Esophagus squamous epithelium (tissue), 5 donors: Measurements from ENCODE around the gene EEF1G. TPM values are rescaled to one million over a fixed set of nuclear protein-coding genes. Genes with fewer than 3 reads are reported as not detected.
"Not testable (repeated sequence)": the region's sequence is repeated elsewhere in the genome, so short reads cannot be mapped to it uniquely, and the experiment has no call there.

Experiments used
- DNase-seq: peaks from one replicate; lab custom pipeline; 2025; lab: John Stamatoyannopoulos, UW
- H3K27ac ChIP-seq, 4 donors: fragments of 200-600 bp; sonication (generic); one replicate each; pipeline ENCODE4 v1.5.1; 2016 to 2019; ENCODE audit warnings: mild to moderate bottlenecking in 1 of 4
- H3K27me3 ChIP-seq, 4 donors: fragments of 200-600 bp; sonication (generic); 1 replicate in 3 of 4; 2 replicates in 1 of 4; pipeline versions ENCODE4 v1.5.1 to v1.6.0; 2017 to 2021; ENCODE audit warnings: antibody characterized with exemption in 1 of 4
- H3K36me3 ChIP-seq, 3 donors: fragments of 200-600 bp; sonication (generic); one replicate each; pipeline ENCODE4 v1.5.1; 2016 to 2019
- H3K4me1 ChIP-seq, 3 donors: fragments of 200-600 bp; sonication (generic); one replicate each; pipeline ENCODE4 v1.5.1; 2017 to 2019
- H3K4me3 ChIP-seq, 4 donors: fragments of 200-600 bp; sonication (generic); 1 replicate in 3 of 4; 2 replicates in 1 of 4; pipeline ENCODE4 v1.5.1; 2016 to 2019; ENCODE audit warnings: mild to moderate bottlenecking in 2 of 4, moderate library complexity in 1 of 4
- H3K9me3 ChIP-seq, 3 donors: fragments of 200-600 bp; sonication (generic); one replicate each; pipeline ENCODE4 v1.5.1; 2016 to 2019
- POLR2A ChIP-seq, 4 donors: fragments of 450-650 bp; IDR thresholded peaks; one replicate each; pipeline ENCODE4 v1.6.1; 2017; ENCODE audit warnings: antibody characterized with exemption in 4 of 4, mild to moderate bottlenecking in 4 of 4, moderate library complexity in 3 of 4
- WGBS, 2 donors: methylation state at CpG; one replicate each; pipeline ENCODE4 v1.1.5; 2018; 5-methylcytosine and 5-hydroxymethylcytosine counted together
- intact Hi-C: fragments of 100-400 bp; cut with DNase I; formaldehyde crosslinking; loops from one replicate; pipeline ENCODE4 v1.15.0; 2022
- total RNA-seq, 4 donors: library from RNA; depleted of rRNA; stranded (reverse); fragments of >200 nt; gene quantifications; one replicate each; pipeline ENCODE4 v1.1.0, GENCODE V29; 2016
- TF ChIP-seq, protein P1 (sequence below), 6 experiments: fragments of 450-650 bp in 4 of 6; fragments of 200-600 bp in 2 of 6; sonication (generic) in 2 of 6; IDR thresholded peaks; one replicate each; pipeline ENCODE4 v1.5.1; 2016 to 2019; ENCODE audit warnings: antibody characterized with exemption in 6 of 6, mild to moderate bottlenecking in 4 of 6, moderate library complexity in 4 of 6
- donor health status: DM: yes; HTN: yes; CAD: no.

EEF1G gene
- total RNA-seq, 4 donors from 2014 or later, result 1,144 to 2,095 (median 1,685) TPM

DNA sequence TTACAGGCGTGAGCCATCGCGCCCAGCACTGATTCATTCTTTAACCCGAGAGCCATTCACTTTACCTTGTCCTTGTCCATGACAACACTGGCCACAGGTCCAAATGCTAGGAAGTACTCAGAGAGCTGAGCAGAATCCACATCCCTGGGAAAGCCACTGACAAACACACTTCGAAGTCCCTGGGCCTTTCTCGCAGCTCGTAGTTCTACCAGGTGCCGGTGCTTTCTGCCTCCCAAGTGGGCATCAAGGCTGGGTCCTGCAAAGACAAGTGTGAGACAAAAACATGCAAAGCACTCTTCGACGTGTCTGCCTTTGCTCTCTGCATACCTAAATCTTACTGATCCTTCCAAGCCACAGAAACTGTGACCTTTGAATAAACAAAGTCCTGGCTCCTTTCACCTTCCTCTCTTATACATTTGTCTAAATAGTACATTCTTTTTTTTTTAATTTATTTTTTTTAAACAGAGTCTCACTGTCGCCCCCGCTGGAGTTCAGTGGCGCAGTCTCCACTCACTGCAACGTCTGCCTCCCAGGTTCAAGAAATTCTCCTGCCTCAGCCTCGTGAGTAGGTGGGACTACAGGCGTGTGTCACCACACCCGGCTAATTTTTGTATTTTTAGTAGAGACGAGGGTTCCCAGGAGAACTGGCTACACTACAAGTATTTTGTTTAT, 15.4 kb upstream of the EEF1G start:
- no peaks in the 10 kb centered on the region for H3K9me3 ChIP-seq
- intact Hi-C loops, result no loop called here
- TF ChIP-seq POLR2A (IDR thresholded peaks at IDR 0.05), result no peak
- TF ChIP-seq, protein P1, sequence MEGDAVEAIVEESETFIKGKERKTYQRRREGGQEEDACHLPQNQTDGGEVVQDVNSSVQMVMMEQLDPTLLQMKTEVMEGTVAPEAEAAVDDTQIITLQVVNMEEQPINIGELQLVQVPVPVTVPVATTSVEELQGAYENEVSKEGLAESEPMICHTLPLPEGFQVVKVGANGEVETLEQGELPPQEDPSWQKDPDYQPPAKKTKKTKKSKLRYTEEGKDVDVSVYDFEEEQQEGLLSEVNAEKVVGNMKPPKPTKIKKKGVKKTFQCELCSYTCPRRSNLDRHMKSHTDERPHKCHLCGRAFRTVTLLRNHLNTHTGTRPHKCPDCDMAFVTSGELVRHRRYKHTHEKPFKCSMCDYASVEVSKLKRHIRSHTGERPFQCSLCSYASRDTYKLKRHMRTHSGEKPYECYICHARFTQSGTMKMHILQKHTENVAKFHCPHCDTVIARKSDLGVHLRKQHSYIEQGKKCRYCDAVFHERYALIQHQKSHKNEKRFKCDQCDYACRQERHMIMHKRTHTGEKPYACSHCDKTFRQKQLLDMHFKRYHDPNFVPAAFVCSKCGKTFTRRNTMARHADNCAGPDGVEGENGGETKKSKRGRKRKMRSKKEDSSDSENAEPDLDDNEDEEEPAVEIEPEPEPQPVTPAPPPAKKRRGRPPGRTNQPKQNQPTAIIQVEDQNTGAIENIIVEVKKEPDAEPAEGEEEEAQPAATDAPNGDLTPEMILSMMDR (IDR thresholded peaks at IDR 0.05), result peak in 1 of 6 experiments; percentile 10
- WGBS, 2 donors, result 55 to 57% methylated on average over 18 of the region's 18 CpGs
- DNase-seq, result no peak
- H3K4me1 ChIP-seq, result peaks cover 16 to 63% (median 24%) of the 10 kb centered on the region in 3 donors
- H3K27ac ChIP-seq, result peak overlapping the region in 1 of 4 donors; percentile 9
- H3K4me3 ChIP-seq, result no peak overlapping the region
- no peaks in the 10 kb centered on the region for H3K27me3 ChIP-seq
- peaks cover 4 to 64% (median 5%) of the 10 kb centered on the region in 3 donors for H3K36me3 ChIP-seq

DNA sequence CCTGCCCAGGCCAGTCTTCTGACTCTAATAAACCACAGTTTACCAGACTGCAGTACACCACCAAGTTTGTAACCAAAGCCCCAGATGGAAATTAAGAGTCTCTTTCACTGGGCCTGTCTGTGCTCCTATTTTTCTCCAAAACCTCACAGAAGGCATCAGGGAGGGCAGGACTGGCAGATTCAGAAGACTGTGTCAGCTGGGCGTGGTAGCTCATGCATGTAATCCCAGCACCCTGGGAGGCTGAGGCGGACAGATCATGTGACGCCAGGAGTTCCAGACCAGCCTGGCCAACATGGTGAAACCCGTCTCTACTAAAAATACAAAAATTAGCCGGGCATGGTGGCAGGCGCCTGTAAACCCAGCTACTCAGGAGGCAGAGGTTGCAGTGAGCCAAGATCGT, 11.7 kb upstream of the EEF1G start:
- H3K9me3 ChIP-seq, intact Hi-C loops, H3K4me3 ChIP-seq, H3K27me3 ChIP-seq, DNase-seq: not testable (repeated sequence)
- peaks cover 0 to 32% (median 7%) of the 10 kb centered on the region in 3 donors for H3K4me1 ChIP-seq
- WGBS, 2 donors, result 77 to 83% methylated on average over 5 to 7 of the region's 7 CpGs
- peaks cover 0 to 85% (median 0%) of the 10 kb centered on the region in 3 donors for H3K36me3 ChIP-seq
- peak overlapping the region in 2 of 4 donors; percentile 10 to 38 for H3K27ac ChIP-seq

DNA sequence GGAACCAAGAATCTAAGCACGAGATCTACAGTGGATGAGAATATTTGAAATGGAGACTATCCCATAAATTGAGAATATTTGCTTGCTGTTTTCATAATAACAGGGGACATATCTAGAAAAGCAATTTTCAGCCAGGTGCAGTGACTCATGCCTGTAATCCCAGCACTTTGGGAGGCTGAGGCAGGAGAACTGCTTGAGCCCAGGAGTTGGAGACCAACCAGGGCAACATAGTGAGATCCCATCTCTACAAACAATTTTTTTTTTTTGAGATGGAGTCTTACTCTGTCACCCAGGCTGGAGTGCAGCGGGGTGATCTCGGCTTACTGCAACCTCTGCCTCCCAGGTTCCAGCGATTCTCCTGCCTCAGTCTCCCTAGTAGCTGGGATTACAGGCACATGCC, 8.0 kb upstream of the EEF1G start:
- H3K9me3 ChIP-seq, H3K27ac ChIP-seq, H3K27me3 ChIP-seq, H3K4me3 ChIP-seq, intact Hi-C loops, DNase-seq: not testable (repeated sequence)
- H3K36me3 ChIP-seq, result peaks cover 0 to 95% (median 9%) of the 10 kb centered on the region in 3 donors
- H3K4me1 ChIP-seq, result peaks cover 0 to 18% (median 4%) of the 10 kb centered on the region in 3 donors
- 98 to 100% methylated on average over 4 of the region's 4 CpGs for WGBS, 2 donors

DNA sequence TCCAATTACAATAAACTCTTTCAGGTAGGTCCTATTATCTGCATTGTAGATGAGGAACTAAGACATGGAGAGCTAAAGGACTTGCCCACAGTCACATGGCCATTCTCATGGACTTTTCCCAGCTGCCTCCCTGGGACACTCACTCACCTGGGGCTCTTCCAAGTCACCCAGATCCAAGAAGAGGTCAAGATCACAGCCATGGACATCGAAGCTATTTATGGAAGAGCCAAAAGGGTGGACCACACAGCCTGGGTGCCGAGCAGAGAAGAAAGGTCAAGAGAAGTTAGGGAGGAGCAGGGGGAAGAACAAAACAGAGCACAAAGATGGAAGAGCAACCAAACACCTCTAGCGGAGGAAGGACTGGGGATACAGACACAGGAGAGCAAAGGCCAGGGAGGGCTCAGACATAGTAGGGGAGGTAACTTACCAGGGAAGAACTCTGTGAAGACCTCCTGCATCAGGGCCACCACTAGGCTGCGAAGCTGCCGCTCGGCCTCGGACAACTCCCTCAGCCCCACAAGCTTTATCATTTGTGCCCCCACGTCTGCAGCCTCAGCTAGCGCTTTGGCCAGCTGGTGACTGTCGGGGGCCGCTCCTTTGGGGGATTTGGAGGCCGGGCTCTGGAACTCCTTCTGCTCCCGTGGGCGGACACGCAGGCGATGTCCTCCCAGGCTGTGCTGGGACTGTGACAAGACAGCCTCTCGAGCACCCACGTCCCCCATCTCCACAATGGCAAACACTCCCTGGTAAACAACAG, 7.4 kb upstream of the EEF1G start:
- intact Hi-C loops, result no loop called here
- Histone ChIP-seq H3K4me1 (peaks cover 4 to 24% (median 5%) of the 10 kb centered on the region in 3 donors), H3K27ac (no peak overlapping the region), H3K9me3 (no peaks in the 10 kb centered on the region), H3K4me3 (no peak overlapping the region), H3K27me3 (no peaks in the 10 kb centered on the region), H3K36me3 (peaks cover 0 to 95% (median 9%) of the 10 kb centered on the region in 3 donors)
- no peak for DNase-seq
- TF ChIP-seq, protein P1 (IDR thresholded peaks at IDR 0.05), result no peak
- no peak for TF ChIP-seq POLR2A (IDR thresholded peaks at IDR 0.05)
- 89 to 93% methylated on average over 11 of the region's 18 CpGs for WGBS, 2 donors

DNA sequence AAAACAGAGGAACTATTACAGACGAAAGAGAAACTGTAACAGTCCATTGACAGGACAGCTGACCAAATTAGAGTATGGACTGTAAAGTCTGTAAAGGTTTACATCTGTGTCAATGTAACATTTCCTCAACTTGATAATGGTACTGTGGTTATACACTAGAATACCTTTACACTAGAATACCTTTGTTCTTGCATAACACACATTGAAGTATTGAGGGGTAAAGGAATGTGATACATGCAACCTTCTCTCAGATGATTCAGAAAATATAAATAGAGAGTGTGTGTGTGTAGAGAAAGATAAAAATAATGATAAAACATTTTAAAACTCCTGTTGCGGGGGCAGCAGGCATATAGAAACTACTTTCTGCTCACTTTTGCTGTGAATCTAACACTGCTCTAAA, 5.6 kb upstream of the EEF1G start:
- no peak overlapping the region for H3K27ac ChIP-seq
- peaks cover 21 to 34% (median 23%) of the 10 kb centered on the region in 3 donors for H3K4me1 ChIP-seq
- peaks cover 0 to 86% (median 9%) of the 10 kb centered on the region in 3 donors for H3K36me3 ChIP-seq
- no peak overlapping the region for H3K4me3 ChIP-seq
- no peaks in the 10 kb centered on the region for H3K27me3 ChIP-seq
- no peak for DNase-seq
- 82 to 88% methylated on average over 2 of the region's 2 CpGs for WGBS, 2 donors
- intact Hi-C loops, result no loop called here
- H3K9me3 ChIP-seq, result no peaks in the 10 kb centered on the region
- no peak for TF ChIP-seq POLR2A (IDR thresholded peaks at IDR 0.05)
- TF ChIP-seq, protein P1 (IDR thresholded peaks at IDR 0.05), result no peak

DNA sequence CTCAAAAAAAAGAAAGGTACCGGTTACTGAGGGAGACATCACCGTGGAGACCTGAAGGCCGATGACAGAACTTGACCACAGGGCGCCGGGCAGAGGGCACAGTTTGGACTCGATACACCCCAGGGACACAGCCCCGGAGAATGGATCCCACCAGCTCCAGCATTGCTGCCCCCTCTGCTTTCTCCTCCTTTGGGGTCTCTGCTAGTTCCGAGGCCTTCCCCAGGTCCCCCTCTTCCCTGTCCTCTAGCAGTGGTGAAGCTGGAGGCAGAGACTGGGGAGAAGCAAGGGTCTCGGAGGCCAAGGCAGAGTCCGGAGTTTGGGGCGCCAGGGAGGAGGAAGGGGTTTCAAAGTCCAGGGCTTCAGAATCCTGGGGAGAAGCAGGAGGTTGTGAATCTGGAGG, 4.8 kb upstream of the EEF1G start:
- Histone ChIP-seq H3K9me3 (no peaks in the 10 kb centered on the region), H3K4me1 (peaks cover 21 to 35% (median 23%) of the 10 kb centered on the region in 3 donors), H3K36me3 (peaks cover 0 to 79% (median 9%) of the 10 kb centered on the region in 3 donors), H3K4me3 (no peak overlapping the region), H3K27ac (no peak overlapping the region), H3K27me3 (no peaks in the 10 kb centered on the region)
- WGBS, 2 donors, result 95 to 100% methylated on average over 3 to 11 of the region's 11 CpGs
- no peak for TF ChIP-seq POLR2A (IDR thresholded peaks at IDR 0.05)
- TF ChIP-seq, protein P1 (IDR thresholded peaks at IDR 0.05), result no peak
- no peak for DNase-seq
- intact Hi-C loops, result no loop called here
